K562 (cell line): Measurements from ENCODE around the gene HTR3C. TPM values are rescaled to one million over a fixed set of nuclear protein-coding genes. Genes with fewer than 3 reads are reported as not detected.

Experiments used
- ATAC-seq: fragments of 200-7000 bp; cut with Tn5 transposase; 3 replicates; pipeline ENCODE4 v1.9.1; 2020; ENCODE audit warnings: moderate library complexity
- BruUV-seq: library from RNA; stranded (reverse); fragments of 400-500 nt; replicated peaks from 2 replicates; lab custom pipeline; 2021; lab: Mats Ljungman, UMichigan
- CTCF ChIA-PET: fragments of 300-600 bp; formaldehyde crosslinking; extraction: SDS; loops from one replicate; lab custom pipeline; 2021; ENCODE audit warnings: low intra/inter-chr PET ratio; lab: Yijun Ruan, JAX
- POLR2A ChIA-PET: fragments of 300-600, 350-650 bp; sonication (Branson Sonifier 250); formaldehyde crosslinking; extraction: SDS; loops from one replicate; lab custom pipeline; 2021; ENCODE audit warnings: antibody characterized with exemption, inconsistent platforms; lab: Yijun Ruan, JAX
- DNase-seq, 4 experiments: peaks; one replicate each; pipeline versions ENCODE4 v3.0.0 to v3.0.0-alpha.2; 2011 to 2018; ENCODE audit warnings: low spot score in 3 of 4, mixed read lengths in 3 of 4; ENCODE audit errors: extremely low read depth in 1 of 4
- FAIRE-seq: peaks from 2 replicates; lab custom pipeline; 2011; peaks lifted over from hg19 to GRCh38; lab: Jason Lieb, UNC
- H2AFZ ChIP-seq: 2 replicates; pipeline ENCODE4 v1.6.0; 2011; ENCODE audit warnings: low read depth, low read length, control low read depth, inconsistent platforms
- H3K27ac ChIP-seq: fragments of 200-600 bp; 3 replicates; pipeline ENCODE4 v1.8.0; 2011; ENCODE audit warnings: low read depth, mild to moderate bottlenecking, control low read depth, inconsistent platforms, low read length, moderate library complexity, mixed read lengths; ENCODE audit errors: extremely low read depth
- H3K27me3 ChIP-seq, 2 experiments: fragments of 300-600 bp in 1 of 2; 2 replicates in 1 of 2; 3 replicates in 1 of 2; pipeline versions ENCODE4 v1.6.0 to v1.8.0; 2011; ENCODE audit warnings: inconsistent platforms in 2 of 2, low read length in 2 of 2, mild to moderate bottlenecking in 1 of 2, mixed read lengths in 1 of 2, moderate library complexity in 1 of 2; ENCODE audit not compliant: control insufficient read depth in 2 of 2, insufficient read depth in 2 of 2
- H3K36me3 ChIP-seq: fragments of 300-600 bp; 3 replicates; pipeline ENCODE4 v1.8.0; 2011; ENCODE audit warnings: mild to moderate bottlenecking, low read length, inconsistent platforms; ENCODE audit not compliant: control insufficient read depth, insufficient read depth
- H3K4me1 ChIP-seq, 2 experiments: fragments of 200-600 bp in 1 of 2; replicated peaks in 1 of 2; 2 replicates in 1 of 2; 3 replicates in 1 of 2; pipeline versions ENCODE4 v1.5.1 to v1.8.0; 2011; ENCODE audit warnings: inconsistent platforms in 2 of 2, low read length in 2 of 2, mild to moderate bottlenecking in 1 of 2, mixed read lengths in 1 of 2, moderate library complexity in 1 of 2; ENCODE audit not compliant: control insufficient read depth in 2 of 2, insufficient read depth in 2 of 2
- H3K4me2 ChIP-seq: 2 replicates; pipeline ENCODE4 v1.6.1; 2011; ENCODE audit warnings: low read length, control low read depth, inconsistent platforms, mixed read lengths; ENCODE audit not compliant: insufficient read depth
- H3K4me3 ChIP-seq: fragments of 200-600 bp; sonication (generic), shearing (Covaris generic); 2 replicates; pipeline ENCODE4 v1.5.1; 2016; ENCODE audit warnings: control low read depth, inconsistent platforms
- H3K79me2 ChIP-seq: fragments of 200-600 bp; 3 replicates; pipeline ENCODE4 v1.8.0; 2011; ENCODE audit warnings: low read length, inconsistent platforms; ENCODE audit not compliant: control insufficient read depth, insufficient read depth
- H3K9ac ChIP-seq, 2 experiments: 2 replicates each; pipeline versions ENCODE4 v1.6.0 to v1.6.1; 2011; ENCODE audit warnings: low read depth in 2 of 2, low read length in 2 of 2, control low read depth in 1 of 2, inconsistent platforms in 1 of 2, mild to moderate bottlenecking in 1 of 2, mixed read lengths in 1 of 2; ENCODE audit not compliant: insufficient read depth in 1 of 2
- H3K9me1 ChIP-seq: one replicate; pipeline ENCODE4 v1.6.0; 2011; ENCODE audit warnings: inconsistent platforms, mild to moderate bottlenecking, low read length, moderate library complexity; ENCODE audit not compliant: control insufficient read depth, insufficient read depth
- H3K9me3 ChIP-seq: replicated peaks from 2 replicates; pipeline ENCODE4 v1.5.1; 2011; ENCODE audit warnings: low read depth, low read length, inconsistent platforms; ENCODE audit not compliant: control insufficient read depth, insufficient read depth
- H4K20me1 ChIP-seq: replicated peaks from 2 replicates; pipeline ENCODE4 v1.6.1; 2011; ENCODE audit warnings: low read length, inconsistent platforms, mixed read lengths; ENCODE audit not compliant: control insufficient read depth, insufficient read depth
- CTBP1 ChIP-seq: fragments of 450-650 bp; IDR thresholded peaks from 2 replicates; pipeline ENCODE4 v1.6.1; 2016; ENCODE audit warnings: borderline replicate concordance
- DLX4 ChIP-seq: fragments of 250-450 bp; sonication (Bioruptor Pico); IDR thresholded peaks from 2 replicates; pipeline ENCODE4 v1.6.1; 2021; ENCODE audit warnings: mild to moderate bottlenecking
- HES1 ChIP-seq: fragments of 450-650 bp; IDR thresholded peaks from 2 replicates; pipeline ENCODE4 v1.6.1; 2016; ENCODE audit warnings: low read depth, mild to moderate bottlenecking, moderate library complexity
- L3MBTL2 ChIP-seq: fragments of 450-650 bp; IDR thresholded peaks from 2 replicates; pipeline ENCODE4 v1.6.1; 2016; ENCODE audit warnings: mild to moderate bottlenecking, moderate library complexity
- MAX ChIP-seq: sonication (generic); formaldehyde crosslinking; IDR thresholded peaks from 2 replicates; pipeline ENCODE4 v1.9.0; 2022; ENCODE audit warnings: mild to moderate bottlenecking, missing genetic modification reagents
- PATZ1 ChIP-seq: fragments of 250-450 bp; sonication (Bioruptor Pico); IDR thresholded peaks from 2 replicates; pipeline ENCODE4 v1.5.0; 2020; ENCODE audit warnings: mild to moderate bottlenecking, borderline replicate concordance
- RBFOX2 ChIP-seq: fragments of 200-400 bp; formaldehyde crosslinking; IDR thresholded peaks from 2 replicates; pipeline ENCODE4 v1.6.1; 2017; ENCODE audit warnings: low read depth, mild to moderate bottlenecking, low read length, moderate library complexity
- RFX1 ChIP-seq: fragments of 450-650 bp; IDR thresholded peaks from 2 replicates; pipeline ENCODE4 v1.6.1; 2016; ENCODE audit warnings: mild to moderate bottlenecking, moderate library complexity
- SP2 ChIP-seq: IDR thresholded peaks from 2 replicates; pipeline ENCODE4 v1.6.1; 2011; ENCODE audit warnings: mild to moderate bottlenecking, low read depth, low read length, moderate library complexity; ENCODE audit not compliant: poor library complexity, severe bottlenecking; ENCODE audit errors: extremely low read depth
- TCFL5 ChIP-seq: fragments of 250-450 bp; sonication (Bioruptor Pico); conservative IDR thresholded peaks from 2 replicates; pipeline ENCODE4 v1.6.1; 2021; ENCODE audit warnings: mild to moderate bottlenecking, moderate library complexity, matching md5 sums
- ZBTB8A ChIP-seq: fragments of 450-650 bp; IDR thresholded peaks from 2 replicates; pipeline ENCODE4 v1.6.1; 2018; ENCODE audit warnings: mild to moderate bottlenecking, moderate library complexity; ENCODE audit not compliant: partially characterized antibody
- ZNF551 ChIP-seq: fragments of 250-450 bp; sonication (Bioruptor Pico); IDR thresholded peaks from 2 replicates; pipeline ENCODE4 v1.5.0; 2021; ENCODE audit warnings: mild to moderate bottlenecking, moderate library complexity
- ZNF740 ChIP-seq, 3 experiments: fragments of 200-800 bp in 1 of 3; sonication (Bioruptor generic) in 1 of 3; sonication (generic) in 1 of 3; formaldehyde crosslinking in 1 of 3; IDR thresholded peaks; 2 replicates each; pipeline versions ENCODE4 v1.6.1 to v1.8.0; 2016 to 2022; ENCODE audit warnings: mild to moderate bottlenecking in 2 of 3, missing compliant biosample characterization in 2 of 3, missing genetic modification characterization in 2 of 3, missing genetic modification reagents in 1 of 3
- ZNF79 ChIP-seq: fragments of 250-450 bp; sonication (Bioruptor Pico); IDR thresholded peaks from 2 replicates; pipeline ENCODE4 v1.4.0; 2020; ENCODE audit warnings: low read depth, mild to moderate bottlenecking, moderate library complexity
- WGBS: fragments of 100-300 bp; shearing (Covaris generic); methylation state at CpG from one replicate; pipeline ENCODE4 v1.1.6; 2016; ENCODE audit warnings: low coverage, mixed read lengths; ENCODE audit not compliant: insufficient coverage; ENCODE audit errors: missing lambda C conversion rate; 5-methylcytosine and 5-hydroxymethylcytosine counted together
- in situ Hi-C: fragments of 300-500 bp; cut with MboI; formaldehyde crosslinking; loops from 4 replicates; pipeline ENCODE4 v1.15.0; 2018; ENCODE audit warnings: inconsistent platforms, mixed read lengths
- intact Hi-C: fragments of 100-400 bp; cut with micrococcal nuclease; formaldehyde crosslinking; loops from 2 replicates; pipeline ENCODE4 v1.14.2; 2022
- polyA plus RNA-seq, 8 experiments: library from polyadenylated mRNA; depleted of rRNA in 4 of 8; stranded (reverse) in 5 of 8; unstranded in 3 of 8; fragments of >200 nt; fragmentation: Nextera tagmentation in 2 of 8; fragmentation: Illumina TruSeq in 1 of 8; extraction: Ambion mirVana in 2 of 8; extraction: Trizol in 1 of 8; gene quantifications; 2 replicates each; pipeline versions ENCODE4 v1.2.1 to v1.2.3, GENCODE V29; 2011 to 2014; ENCODE audit warnings: inconsistent platforms in 1 of 8, missing spikeins in 1 of 8
- total RNA-seq, 7 experiments: library from RNA; depleted of rRNA in 6 of 7; stranded (reverse); fragments of >200 nt in 6 of 7; fragmentation: Illumina TruSeq in 2 of 7; extraction: Trizol in 2 of 7; gene quantifications; 2 replicates each; pipeline versions ENCODE4 v1.2.1 to v1.2.3, GENCODE V29; 2011 to 2021; ENCODE audit warnings: low replicate concordance in 1 of 7

The HTR3C gene
- total and polyA plus RNA-seq, 9 of the 15 experiments (the other 6 are each of a cell fraction or from before 2014, with no cell fraction given): 0.04 to 0.06 TPM; not detected in 7

GRCh38 chr3:184097556-184097955, 44.7 kb downstream of the HTR3C start (continued):
- TF ChIP-seq RFX1 (no peak), SP2 (no peak)

- Histone ChIP-seq H3K9me1 (peaks cover 2% of the 10 kb centered on the region), H4K20me1 (no peaks in the 10 kb centered on the region), H3K9me3 (no peaks in the 10 kb centered on the region), H3K79me2 (no peaks in the 10 kb centered on the region), H3K4me1 (no peaks in the 10 kb centered on the region), H3K9ac (no peak overlapping the region), H3K4me3 (no peak overlapping the region), H3K27me3 (peaks cover 0 to 2% of the 10 kb centered on the region in 2 experiments; a peak in 2 of 5 replicates), H3K36me3 (no peaks in the 10 kb centered on the region), H2AFZ (no peak overlapping the region; the same call in 1 of the 2 replicates), H3K27ac (no peak overlapping the region), H3K4me2 (peak overlapping the region; percentile 23; the same call in 1 of the 2 replicates)
- in situ Hi-C loops (no loop called here), intact Hi-C loops (no loop called here)
- WGBS: 17% methylated on average over 24 of the region's 24 CpGs
- FAIRE-seq (no peak), DNase-seq (no peak), ATAC-seq (peak; percentile 68)
- no TSS peak for BruUV-seq
- ChIA-PET POLR2A (interaction anchor here (0.7 to 1.1 kb wide), 2 partner anchors 35 to 312 kb away, joined by 3 to 4 read pairs; no protein-coding TSS in a partner anchor), CTCF (no interaction called here)
- TF ChIP-seq PATZ1 (CRISPR knock-in tag) (no peak), ZBTB8A (no peak), ZNF79 (CRISPR knock-in tag) (no peak), RBFOX2 (no peak), TCFL5 (no peak), MAX (no peak), RFX1 (no peak), CTBP1 (0 out of 2 replicates have a peak, but pooled peaks have one; percentile 13), DLX4 (CRISPR knock-in tag) (no peak), L3MBTL2 (peak; percentile 73), ZNF551 (no peak), HES1 (no peak), ZNF740 (CRISPR knock-in tag; IDR thresholded peaks at IDR 0.05) (no peak), ZNF740 (tag; IDR thresholded peaks at IDR 0.05) (no peak)
Observed at GRCh38 chr3:184099806-184100686, 47.2 kb downstream of the HTR3C start.
